GM21737 (cell line): ENCODE results near the gene DCST2.
"Not testable (repeated sequence)": the region's sequence is repeated elsewhere in the genome, so short reads cannot be mapped to it uniquely, and the experiment has no call there.

ENCODE experiments used
- ATAC-seq: cut with Tn5 transposase; IDR thresholded peaks from one replicate; pipeline ENCODE4 v1.9.1; 2021; ENCODE audit warnings: mild to moderate bottlenecking, moderate library complexity; ENCODE audit not compliant: unreplicated experiment

DCST2 gene

DNA sequence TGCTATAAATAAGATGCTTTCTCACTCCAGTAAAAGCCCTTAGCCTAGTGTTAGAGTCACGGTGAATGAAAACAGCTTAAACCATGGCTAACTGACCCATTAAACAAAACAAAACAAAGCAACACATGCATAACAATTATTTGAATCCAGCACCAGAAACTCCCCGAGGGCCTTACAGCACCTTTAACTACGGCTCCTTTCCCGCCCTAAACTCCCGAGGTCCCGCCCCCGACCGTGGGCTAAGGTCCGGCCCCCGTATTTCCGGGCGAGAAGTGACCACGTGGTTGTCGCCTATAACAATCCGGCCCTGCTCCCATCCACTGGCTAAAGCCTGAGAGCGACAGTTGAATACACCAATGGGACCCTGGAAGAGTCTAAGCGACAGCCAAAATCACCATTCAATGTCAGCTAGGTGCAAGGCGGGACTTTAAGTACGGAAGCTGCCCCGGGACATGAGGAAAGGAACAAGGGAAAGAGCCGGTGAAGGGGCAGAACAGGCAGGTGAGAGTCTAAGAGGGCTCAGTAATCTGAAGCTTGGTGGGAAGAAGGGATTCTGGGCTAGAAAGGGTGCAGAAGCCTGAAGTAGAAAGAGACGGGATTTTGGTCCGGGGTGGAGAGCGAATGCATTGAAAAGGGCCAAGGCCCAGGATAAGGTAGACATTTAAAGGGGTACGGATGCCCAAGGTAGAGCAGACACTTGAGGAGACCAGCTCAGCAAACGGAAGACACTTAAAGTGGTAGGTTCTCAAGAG lies 50.5 kb downstream of the DCST2 start, which contains the start of gene FLAD1:
Gene FLAD1 (plus strand): TSS at position 448 of the 752 bp plus-strand sequence. CDS start 351 bp downstream, outside the sequence.
- ATAC-seq: peak; percentile 97

GRCh38 chr1:154982341-154982740 lies 51.2 kb downstream of the DCST2 start:
- no peak for ATAC-seq

- ATAC-seq: no peak
These were observed 55.2 kb downstream of the DCST2 start for GRCh38 chr1:154978360-154978759.

GRCh38 chr1:154977762-154978161 lies 55.8 kb downstream of the DCST2 start:
- ATAC-seq: not testable (repeated sequence)

- no peak for ATAC-seq
These were observed 58.0 kb downstream of the DCST2 start for GRCh38 chr1:154975409-154976059.

GRCh38 chr1:154974808-154975408 lies 58.7 kb downstream of the DCST2 start:
- ATAC-seq: peak; percentile 41

- peak; percentile 69 for ATAC-seq
These were observed 59.3 kb downstream of the DCST2 start, which contains the start of gene CKS1B for GRCh38 chr1:154974102-154974807. Gene CKS1B (plus strand): TSS chr1:154974681. CDS start chr1:154974746, 65 bp downstream.

DNA sequence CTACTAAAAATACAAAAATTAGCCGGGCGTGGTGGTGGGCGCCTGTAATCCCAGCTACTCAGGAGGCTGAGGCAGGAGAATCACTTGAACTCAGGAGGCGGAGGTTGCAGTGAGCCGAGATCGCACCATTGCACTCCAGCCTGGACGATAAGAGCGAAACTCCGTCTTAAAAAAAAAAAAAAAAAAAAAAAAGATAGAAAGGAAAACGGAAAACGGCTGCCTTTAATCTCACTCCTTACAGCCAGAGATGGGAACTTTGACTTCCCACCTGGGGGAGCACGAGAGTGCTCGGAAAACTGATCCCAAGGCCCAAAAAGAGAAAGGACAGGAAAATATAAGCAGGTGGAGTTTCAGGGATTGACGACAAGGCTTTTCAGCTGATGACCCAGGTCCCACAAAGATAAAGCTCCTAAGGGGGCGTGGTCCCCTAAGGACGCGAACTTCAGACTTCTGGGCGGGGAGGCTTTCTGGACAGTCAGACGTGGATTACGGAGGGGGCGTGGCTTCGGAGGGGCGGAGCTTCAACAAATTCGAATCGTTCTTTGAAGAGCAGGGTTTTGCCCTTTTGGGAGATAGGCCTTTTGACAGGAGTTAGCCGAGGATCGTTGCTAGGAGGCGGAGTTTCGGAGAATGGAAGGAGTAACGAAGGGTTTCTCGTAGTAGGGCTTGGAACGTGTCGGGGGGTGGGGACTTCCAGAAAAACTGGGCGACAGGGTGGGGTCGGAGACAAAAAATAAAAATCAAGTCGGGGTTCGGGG lies 60.1 kb downstream of the DCST2 start:
- peak; percentile 15 for ATAC-seq

- ATAC-seq: no peak
These were observed 60.9 kb downstream of the DCST2 start for GRCh38 chr1:154972517-154973343.

GRCh38 chr1:154972213-154972516 lies 61.4 kb downstream of the DCST2 start:
- ATAC-seq: no peak

GRCh38 chr1:154971341-154971998 lies 62.1 kb downstream of the DCST2 start:
- ATAC-seq: no peak

- no peak for ATAC-seq
These were observed 62.8 kb downstream of the DCST2 start, which contains the start of gene SHC1 for GRCh38 chr1:154970631-154971340. Gene SHC1 (minus strand): TSS chr1:154970747. CDS start chr1:154970526, 221 bp downstream.

GRCh38 chr1:154969860-154970452 lies 63.6 kb downstream of the DCST2 start:
- no peak for ATAC-seq

- ATAC-seq: no peak
These were observed 64.3 kb downstream of the DCST2 start for GRCh38 chr1:154969246-154969645.

DNA sequence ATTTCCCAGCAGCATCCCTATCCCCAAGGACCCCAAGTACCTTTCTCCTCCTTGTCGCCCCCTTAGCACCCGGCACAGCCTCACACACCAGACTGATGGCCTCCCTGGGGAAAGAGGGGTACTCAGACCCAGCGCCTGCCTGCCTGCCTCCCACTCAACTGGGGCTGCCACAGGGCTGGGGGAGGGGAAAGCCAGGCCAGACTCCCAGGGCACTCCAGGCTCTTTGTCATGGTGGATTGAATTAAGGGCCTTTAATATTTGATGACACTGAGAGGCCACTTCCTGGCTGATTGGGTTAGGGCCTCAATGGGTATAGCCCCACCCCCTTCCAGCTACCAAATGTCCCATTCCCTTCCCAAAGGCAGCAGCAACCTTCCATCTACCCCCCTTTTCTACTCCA lies 64.8 kb downstream of the DCST2 start:
- ATAC-seq: no peak
